Upper lobe of left lung (tissue), 4 donors: Measurements from ENCODE around the gene CBFA2T3.

Experiments used
- EP300 ChIP-seq, 4 donors: sonication (generic); formaldehyde crosslinking; IDR thresholded peaks; one replicate each; pipeline ENCODE4 v1.5.1; 2017; ENCODE audit warnings: antibody characterized with exemption in 4 of 4, control low read depth in 2 of 4
- POLR2A ChIP-seq, 4 donors: fragments of 450-650 bp; IDR thresholded peaks; one replicate each; pipeline ENCODE4 v1.5.1; 2016 to 2017; ENCODE audit warnings: antibody characterized with exemption in 4 of 4, mild to moderate bottlenecking in 2 of 4
- TF ChIP-seq, protein P1 (sequence below), 6 experiments: fragments of 450-650 bp in 4 of 6; fragments of 200-600 bp in 2 of 6; sonication (generic) in 2 of 6; IDR thresholded peaks; one replicate each; pipeline ENCODE4 v1.5.1; 2016 to 2019; ENCODE audit warnings: antibody characterized with exemption in 6 of 6

DNA sequence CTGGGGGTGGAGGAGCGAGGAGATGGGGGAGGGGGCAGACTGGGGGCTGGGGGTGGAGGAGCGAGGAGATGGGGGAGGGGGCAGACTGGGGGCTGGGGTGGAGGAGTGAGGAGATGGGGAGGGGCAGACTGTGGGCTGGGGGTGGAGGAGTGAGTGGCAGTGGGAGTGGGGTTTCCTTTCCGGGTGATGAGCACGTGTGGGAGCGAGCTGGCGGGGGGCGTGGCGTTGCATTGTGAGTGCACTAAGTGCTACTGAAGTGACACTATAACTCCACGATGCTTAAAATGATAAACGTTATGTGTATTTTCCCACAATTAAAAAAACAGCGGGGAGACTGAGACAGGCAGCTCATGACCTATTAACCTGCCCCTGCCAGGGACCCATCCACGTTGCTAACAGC lies 46.3 kb downstream of the CBFA2T3 start:
- TF ChIP-seq, protein P1, sequence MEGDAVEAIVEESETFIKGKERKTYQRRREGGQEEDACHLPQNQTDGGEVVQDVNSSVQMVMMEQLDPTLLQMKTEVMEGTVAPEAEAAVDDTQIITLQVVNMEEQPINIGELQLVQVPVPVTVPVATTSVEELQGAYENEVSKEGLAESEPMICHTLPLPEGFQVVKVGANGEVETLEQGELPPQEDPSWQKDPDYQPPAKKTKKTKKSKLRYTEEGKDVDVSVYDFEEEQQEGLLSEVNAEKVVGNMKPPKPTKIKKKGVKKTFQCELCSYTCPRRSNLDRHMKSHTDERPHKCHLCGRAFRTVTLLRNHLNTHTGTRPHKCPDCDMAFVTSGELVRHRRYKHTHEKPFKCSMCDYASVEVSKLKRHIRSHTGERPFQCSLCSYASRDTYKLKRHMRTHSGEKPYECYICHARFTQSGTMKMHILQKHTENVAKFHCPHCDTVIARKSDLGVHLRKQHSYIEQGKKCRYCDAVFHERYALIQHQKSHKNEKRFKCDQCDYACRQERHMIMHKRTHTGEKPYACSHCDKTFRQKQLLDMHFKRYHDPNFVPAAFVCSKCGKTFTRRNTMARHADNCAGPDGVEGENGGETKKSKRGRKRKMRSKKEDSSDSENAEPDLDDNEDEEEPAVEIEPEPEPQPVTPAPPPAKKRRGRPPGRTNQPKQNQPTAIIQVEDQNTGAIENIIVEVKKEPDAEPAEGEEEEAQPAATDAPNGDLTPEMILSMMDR (IDR thresholded peaks at IDR 0.05), result no peak
- no peak for TF ChIP-seq POLR2A (IDR thresholded peaks at IDR 0.05)
- no peak for TF ChIP-seq EP300 (IDR thresholded peaks at IDR 0.05)
